PFSK-1 (cell line): ENCODE measurements around the gene LCN6.

Source experiments
- POLR2AphosphoS5 ChIP-seq: IDR thresholded peaks from 2 replicates; pipeline ENCODE4 v1.6.1; 2012; ENCODE audit warnings: low read depth, mild to moderate bottlenecking, control low read depth, low read length, moderate library complexity
- SIN3A ChIP-seq: IDR thresholded peaks from 2 replicates; pipeline ENCODE4 v1.6.1; 2012; ENCODE audit warnings: mild to moderate bottlenecking, low read length, moderate library complexity, borderline replicate concordance; ENCODE audit not compliant: insufficient read depth
- TAF1 ChIP-seq: IDR thresholded peaks from 2 replicates; pipeline ENCODE4 v1.6.1; 2012; ENCODE audit warnings: low read length, control low read depth, borderline replicate concordance; ENCODE audit not compliant: insufficient read depth

DNA sequence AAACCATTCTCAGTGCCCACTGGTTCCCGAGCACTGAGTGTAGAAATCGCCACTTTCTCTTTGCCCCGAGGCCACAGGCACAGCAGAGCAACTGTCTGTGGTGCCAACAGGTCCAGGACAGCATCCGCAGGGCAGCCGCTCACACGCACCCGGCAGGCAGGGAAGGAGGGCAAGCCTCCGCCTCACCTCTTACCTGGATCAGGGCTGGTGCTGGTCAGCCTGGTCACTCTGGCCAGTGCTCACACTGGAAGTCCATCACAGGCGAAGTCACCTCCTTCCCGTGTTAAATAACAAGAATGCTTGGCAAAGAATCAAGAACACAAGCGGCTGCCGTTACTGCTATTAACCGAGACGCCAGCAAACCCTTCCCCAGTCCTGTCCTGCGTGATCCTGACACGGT, 22.2 kb downstream of the LCN6 start:
- no peak for TF ChIP-seq POLR2AphosphoS5
- no peak for TF ChIP-seq TAF1
- no peak for TF ChIP-seq SIN3A
